IPS DF 6.9 (cell line): ENCODE data around the gene RHOG.
"Not testable (repeated sequence)": the region's sequence is repeated elsewhere in the genome, so short reads cannot be mapped to it uniquely, and the experiment has no call there.

ENCODE experiments used
- DNase-seq: peaks from one replicate; pipeline ENCODE4 v3.0.0-alpha.2; 2013; ENCODE audit warnings: low read depth, low spot score
- H3K27ac ChIP-seq: one replicate; pipeline ENCODE4 v1.5.1; 2013; ENCODE audit warnings: low read length, control low read depth
- H3K27me3 ChIP-seq: 2 replicates; pipeline ENCODE4 v1.6.1; 2013; ENCODE audit warnings: mild to moderate bottlenecking, low read length; ENCODE audit not compliant: control insufficient read depth, insufficient read depth
- H3K36me3 ChIP-seq: 2 replicates; pipeline ENCODE4 v1.6.1; 2013; ENCODE audit warnings: low read length; ENCODE audit not compliant: control insufficient read depth, insufficient read depth
- H3K4me1 ChIP-seq: 2 replicates; pipeline ENCODE4 v1.6.1; 2013; ENCODE audit warnings: low read length; ENCODE audit not compliant: control insufficient read depth, insufficient read depth
- H3K4me3 ChIP-seq: 2 replicates; pipeline ENCODE4 v1.5.1; 2013; ENCODE audit warnings: mild to moderate bottlenecking, low read length
- H3K9me3 ChIP-seq: 2 replicates; pipeline ENCODE4 v1.6.1; 2013; ENCODE audit warnings: low read length, inconsistent platforms; ENCODE audit not compliant: control insufficient read depth, insufficient read depth
- whole genome bisulfite sequencing: extraction: QIAGEN DNeasy Blood & Tissue Kit; methylation state at CpG from one replicate; pipeline ENCODE4 v1.1.7; 2013; ENCODE audit warnings: mixed read lengths, missing lambda C conversion rate; ENCODE audit not compliant: insufficient read length, insufficient coverage; 5-methylcytosine and 5-hydroxymethylcytosine counted together

RHOG gene

GRCh38 chr11:3824714-3825472, 15.9 kb downstream of the RHOG start:
- no CpG with 5 or more reads among the region's 18 CpGs for WGBS
- peaks cover 13% of the 10 kb centered on the region for H3K4me1 ChIP-seq
- H3K4me3 ChIP-seq, result no peak overlapping the region
- DNase-seq, result peak; percentile 86
- no peaks in the 10 kb centered on the region for H3K9me3 ChIP-seq
- peaks cover 7% of the 10 kb centered on the region; the same call in 1 of the 2 replicates for H3K36me3 ChIP-seq
- no peaks in the 10 kb centered on the region for H3K27me3 ChIP-seq
- H3K27ac ChIP-seq, result no peak overlapping the region

GRCh38 chr11:3823762-3824506, 16.8 kb downstream of the RHOG start:
- Histone ChIP-seq H3K4me3 (no peak overlapping the region), H3K36me3 (peaks cover 7% of the 10 kb centered on the region; the same call in 1 of the 2 replicates), H3K27ac (no peak overlapping the region), H3K27me3 (no peaks in the 10 kb centered on the region), H3K4me1 (peaks cover 13% of the 10 kb centered on the region), H3K9me3 (no peaks in the 10 kb centered on the region)
- no peak for DNase-seq
- whole genome bisulfite sequencing, result no CpG with 5 or more reads among the region's 30 CpGs

GRCh38 chr11:3823303-3823702, 17.5 kb downstream of the RHOG start:
- Histone ChIP-seq H3K27me3 (no peaks in the 10 kb centered on the region), H3K27ac (no peak overlapping the region), H3K36me3 (peaks cover 7% of the 10 kb centered on the region; the same call in 1 of the 2 replicates), H3K9me3 (no peaks in the 10 kb centered on the region), H3K4me3 (no peak overlapping the region), H3K4me1 (peaks cover 13% of the 10 kb centered on the region)
- no peak for DNase-seq
- no CpG with 5 or more reads among the region's 3 CpGs for WGBS

- Histone ChIP-seq H3K27ac (no peak overlapping the region), H3K4me3 (no peak overlapping the region), H3K9me3 (no peaks in the 10 kb centered on the region), H3K36me3 (peaks cover under 1% of the 10 kb centered on the region; the same call in 1 of the 2 replicates), H3K4me1 (peaks cover 8% of the 10 kb centered on the region), H3K27me3 (no peaks in the 10 kb centered on the region)
- no CpG with 5 or more reads among the region's 7 CpGs for WGBS
- no peak for DNase-seq
Measured at GRCh38 chr11:3822312-3822711, 18.4 kb downstream of the RHOG start.

GRCh38 chr11:3820971-3821370, 19.8 kb downstream of the RHOG start:
- H3K27ac ChIP-seq, result no peak overlapping the region
- no CpG with 5 or more reads among the region's 2 CpGs for WGBS
- H3K4me3 ChIP-seq, result no peak overlapping the region
- H3K27me3 ChIP-seq, result no peaks in the 10 kb centered on the region
- peaks cover 7% of the 10 kb centered on the region for H3K4me1 ChIP-seq
- DNase-seq, result no peak
- no peaks in the 10 kb centered on the region for H3K36me3 ChIP-seq
- no peaks in the 10 kb centered on the region for H3K9me3 ChIP-seq

- no peak for DNase-seq
- Histone ChIP-seq H3K9me3 (no peaks in the 10 kb centered on the region), H3K36me3 (no peaks in the 10 kb centered on the region), H3K4me3 (no peak overlapping the region), H3K4me1 (peaks cover 2% of the 10 kb centered on the region; the same call in 1 of the 2 replicates), H3K27me3 (no peaks in the 10 kb centered on the region), H3K27ac (no peak overlapping the region)
- no CpG with 5 or more reads among the region's 10 CpGs for WGBS
Measured at GRCh38 chr11:3817181-3817800, 23.5 kb downstream of the RHOG start.

GRCh38 chr11:3816673-3817072, 24.1 kb downstream of the RHOG start:
- no peak for DNase-seq
- no peaks in the 10 kb centered on the region for H3K27me3 ChIP-seq
- no CpG with 5 or more reads among the region's 2 CpGs for WGBS
- H3K9me3 ChIP-seq, result no peaks in the 10 kb centered on the region
- peaks cover 2% of the 10 kb centered on the region; the same call in 1 of the 2 replicates for H3K4me1 ChIP-seq
- H3K27ac ChIP-seq, result no peak overlapping the region
- H3K36me3 ChIP-seq, result no peaks in the 10 kb centered on the region
- no peak overlapping the region for H3K4me3 ChIP-seq

GRCh38 chr11:3815845-3816244, 24.9 kb downstream of the RHOG start:
- H3K27me3 ChIP-seq, result no peaks in the 10 kb centered on the region
- H3K36me3 ChIP-seq, result 0 out of 2 replicates have a peak, but pooled peaks cover 2% of the 10 kb centered on the region
- WGBS, result no CpG with 5 or more reads among the region's 4 CpGs
- 0 out of 2 replicates have a peak, but pooled peaks cover 2% of the 10 kb centered on the region for H3K4me1 ChIP-seq
- no peak overlapping the region for H3K27ac ChIP-seq
- DNase-seq, result no peak
- no peaks in the 10 kb centered on the region for H3K9me3 ChIP-seq
- no peak overlapping the region for H3K4me3 ChIP-seq

- H3K9me3 ChIP-seq, H3K27ac ChIP-seq, H3K4me1 ChIP-seq, H3K27me3 ChIP-seq, H3K36me3 ChIP-seq, H3K4me3 ChIP-seq, DNase-seq: not testable (repeated sequence)
- no CpG with 5 or more reads among the region's 5 CpGs for WGBS
Measured at GRCh38 chr11:3814832-3815231, 25.9 kb downstream of the RHOG start.

GRCh38 chr11:3810951-3811350, 29.8 kb downstream of the RHOG start:
- no peaks in the 10 kb centered on the region for H3K4me1 ChIP-seq
- H3K4me3 ChIP-seq, result no peak overlapping the region
- no peak overlapping the region for H3K27ac ChIP-seq
- 0 out of 2 replicates have a peak, but pooled peaks cover 2% of the 10 kb centered on the region for H3K36me3 ChIP-seq
- H3K27me3 ChIP-seq, result no peaks in the 10 kb centered on the region
- no CpG with 5 or more reads among the region's 4 CpGs for WGBS
- no peaks in the 10 kb centered on the region for H3K9me3 ChIP-seq
- DNase-seq, result no peak
